SU-DHL-6 (cell line): ENCODE data around the gene RGL3.
A peak's percentile ranks its signal among the peaks of the same experiment; 100 is the strongest.

Experiments
- H2AFZ ChIP-seq: fragments of 200-600 bp; sonication (generic); 2 replicates; pipeline ENCODE4 v1.6.1; 2014; ENCODE audit warnings: low read depth, mild to moderate bottlenecking, moderate library complexity, mixed read lengths, antibody characterized with exemption, low read length; ENCODE audit not compliant: severe bottlenecking
- H3F3A ChIP-seq: fragments of 200-600 bp; shearing (Covaris generic); 2 replicates; pipeline ENCODE4 v1.6.0; 2016; ENCODE audit warnings: antibody characterized with exemption, mild to moderate bottlenecking; ENCODE audit not compliant: insufficient read depth
- H3K27ac ChIP-seq: fragments of 200-600 bp; sonication (generic); 2 replicates; pipeline ENCODE4 v1.5.1; 2016; ENCODE audit warnings: low read depth, mild to moderate bottlenecking, low read length, moderate library complexity, mixed read lengths
- H3K27me3 ChIP-seq: fragments of 200-600 bp; sonication (generic), shearing (Covaris generic); 2 replicates; pipeline ENCODE4 v1.6.0; 2014; ENCODE audit warnings: mild to moderate bottlenecking, low read length
- H3K36me3 ChIP-seq: fragments of 200-600 bp; sonication (generic); 2 replicates; pipeline ENCODE4 v1.6.1; 2014; ENCODE audit warnings: mild to moderate bottlenecking, low read length, mixed read lengths
- H3K4me2 ChIP-seq: fragments of 300-600, 200-600 bp; shearing (Covaris generic), sonication (generic); 2 replicates; pipeline ENCODE4 v1.6.0; 2014; ENCODE audit warnings: low read length, low read depth, mild to moderate bottlenecking; ENCODE audit not compliant: poor library complexity, severe bottlenecking
- H3K4me3 ChIP-seq: fragments of 200-600 bp; sonication (generic); 2 replicates; pipeline ENCODE4 v1.5.1; 2014; ENCODE audit warnings: antibody characterized with exemption, low read length, mild to moderate bottlenecking, mixed read lengths; ENCODE audit not compliant: insufficient read depth, poor library complexity, severe bottlenecking
- H3K79me2 ChIP-seq: fragments of 200-600 bp; sonication (generic); 2 replicates; pipeline ENCODE4 v1.6.1; 2014; ENCODE audit warnings: mild to moderate bottlenecking, low read length, moderate library complexity; ENCODE audit not compliant: insufficient read depth
- H3K9ac ChIP-seq: fragments of 200-600 bp; sonication (generic); 2 replicates; pipeline ENCODE4 v1.7.0; 2014; ENCODE audit warnings: mild to moderate bottlenecking, low read length
- H3K9me2 ChIP-seq: fragments of 200-600 bp; sonication (generic); replicated peaks from 2 replicates; pipeline ENCODE4 v1.6.1; 2014; ENCODE audit warnings: low read length; ENCODE audit not compliant: insufficient read depth
- H3K9me3 ChIP-seq: fragments of 200-600 bp; sonication (generic); 2 replicates; pipeline ENCODE4 v1.6.1; 2014; ENCODE audit warnings: low read length, mixed read lengths; ENCODE audit not compliant: insufficient read depth
- H4K20me1 ChIP-seq: fragments of 200-600 bp; sonication (generic); 2 replicates; pipeline ENCODE4 v1.6.1; 2014; ENCODE audit warnings: low read depth, mild to moderate bottlenecking, antibody characterized with exemption, low read length, moderate library complexity, mixed read lengths
- CTCF ChIP-seq: fragments of 200-600 bp; sonication (generic); IDR thresholded peaks from one replicate; pipeline ENCODE4 v1.5.1; 2017; ENCODE audit warnings: antibody characterized with exemption, mild to moderate bottlenecking, low read length, moderate library complexity; ENCODE audit not compliant: insufficient read depth, poor library complexity, severe bottlenecking
- EZH2phosphoT487 ChIP-seq: fragments of 200-600 bp; sonication (generic), shearing (Covaris generic); conservative IDR thresholded peaks from 2 replicates; pipeline ENCODE4 v1.6.1; 2018; ENCODE audit warnings: mild to moderate bottlenecking, antibody characterized with exemption, low read length, moderate library complexity, mixed read lengths

Gene RGL3

GRCh38 chr19:11346104-11346940 lies 72.8 kb downstream of the RGL3 start, which contains the start of the genes CCDC159 and TMEM205:
TSS of gene CCDC159 (plus strand) at chr19:11346519. CDS start at chr19:11346607, 88 bp downstream.
TSS of gene TMEM205 (minus strand) at chr19:11346268. CDS start at chr19:11345619, 649 bp downstream.
- Histone ChIP-seq H4K20me1 (no peaks in the 10 kb centered on the region), H2AFZ (peak within 1 kb of the TSS; percentile 86), H3K9me2 (no peaks in the 10 kb centered on the region), H3K9ac (peak within 1 kb of the TSS; percentile 82), H3K79me2 (no peaks in the 10 kb centered on the region), H3K36me3 (no peaks in the 10 kb centered on the region), H3K9me3 (no peaks in the 10 kb centered on the region; the same call in 1 of the 2 replicates), H3K27ac (peak within 1 kb of the TSS; percentile 40), H3K27me3 (no peaks in the 10 kb centered on the region), H3F3A (peaks cover 5% of the 10 kb centered on the region; the same call in 1 of the 2 replicates), H3K4me2 (peak within 1 kb of the TSS; percentile 88), H3K4me3 (peak within 1 kb of the TSS; percentile 96)
- TF ChIP-seq EZH2phosphoT487 (no peak), CTCF (no peak)

GRCh38 chr19:11345122-11345803 lies 73.9 kb downstream of the RGL3 start:
- Histone ChIP-seq H3F3A (peaks cover 5% of the 10 kb centered on the region; the same call in 1 of the 2 replicates), H3K9ac (peak overlapping the region; percentile 82), H3K36me3 (no peaks in the 10 kb centered on the region), H2AFZ (no peak overlapping the region), H4K20me1 (no peaks in the 10 kb centered on the region), H3K9me2 (no peaks in the 10 kb centered on the region), H3K4me2 (peak overlapping the region; percentile 70), H3K9me3 (no peaks in the 10 kb centered on the region; the same call in 1 of the 2 replicates), H3K79me2 (no peaks in the 10 kb centered on the region), H3K27ac (no peak overlapping the region), H3K27me3 (no peaks in the 10 kb centered on the region), H3K4me3 (peak overlapping the region; percentile 96)
- TF ChIP-seq EZH2phosphoT487 (no peak), CTCF (no peak)
